Peyer's patch (tissue), 4 donors: Measurements from ENCODE around the gene AP5S1.

Experiments
- CTCF ChIP-seq, 6 experiments: fragments of 450-650 bp in 4 of 6; fragments of 200-600 bp in 2 of 6; sonication (generic) in 1 of 6; IDR thresholded peaks; one replicate each; pipeline ENCODE4 v1.5.1; 2017 to 2019; ENCODE audit warnings: antibody characterized with exemption in 6 of 6, mild to moderate bottlenecking in 3 of 6, moderate library complexity in 1 of 6
- POLR2A ChIP-seq, 2 donors: fragments of 450-650 bp; IDR thresholded peaks; one replicate each; pipeline ENCODE4 v1.5.1; 2017; ENCODE audit warnings: antibody characterized with exemption in 2 of 2, mild to moderate bottlenecking in 2 of 2, moderate library complexity in 2 of 2

- TF ChIP-seq POLR2A (IDR thresholded peaks at IDR 0.05) (no peak), CTCF (IDR thresholded peaks at IDR 0.05) (no peak)
These were observed 32.9 kb upstream of the AP5S1 start for GRCh38 chr20:3787324-3788014.
